A549 (cell line): Measurements from ENCODE around the gene C11orf91. TPM values are rescaled to one million over a fixed set of nuclear protein-coding genes. Genes with fewer than 3 reads are reported as not detected.
A peak's percentile ranks its signal among the peaks of the same experiment; 100 is the strongest.

Source experiments
- ATAC-seq, 2 experiments: fragments of 200-7000 bp in 1 of 2; fragments of >200 bp in 1 of 2; cut with Nextera tagmentation in 1 of 2; cut with Tn5 transposase in 1 of 2; 3 replicates each; pipeline versions ENCODE4 v1.8.0 to v1.9.1; 2018 to 2020; ENCODE audit warnings: mild to moderate bottlenecking in 1 of 2, moderate library complexity in 1 of 2
- CTCF ChIA-PET: fragments of 300-600 bp; sonication (Branson Sonifier 250); formaldehyde crosslinking; extraction: SDS; loops from one replicate; lab custom pipeline; 2021; ENCODE audit warnings: antibody characterized with exemption, inconsistent platforms; lab: Yijun Ruan, JAX
- POLR2A ChIA-PET: fragments of 350-600 bp; formaldehyde crosslinking; extraction: SDS; loops from one replicate; lab custom pipeline; 2021; ENCODE audit warnings: antibody characterized with exemption, inconsistent platforms; lab: Yijun Ruan, JAX
- DNase-seq, 2 experiments: peaks; one replicate each; pipeline versions ENCODE4 v3.0.0 to v3.0.0-alpha.2; 2011 to 2016; ENCODE audit warnings: low read depth in 1 of 2, low spot score in 1 of 2
- FAIRE-seq: peaks from 2 replicates; lab custom pipeline; 2011; peaks lifted over from hg19 to GRCh38; lab: Jason Lieb, UNC
- H3K27ac ChIP-seq, 2 experiments: fragments of >200 bp; sonication (Bioruptor Twin); formaldehyde crosslinking; 3 replicates each; pipeline ENCODE4 v1.5.1; 2016 to 2017
- H3K4me1 ChIP-seq: fragments of >200 bp; sonication (Bioruptor Twin); formaldehyde crosslinking; 3 replicates; pipeline ENCODE4 v1.6.1; 2016
- H3K4me2 ChIP-seq: fragments of >200 bp; sonication (Bioruptor Twin); formaldehyde crosslinking; 3 replicates; pipeline ENCODE4 v1.6.1; 2016
- H3K4me3 ChIP-seq: fragments of >200 bp; sonication (Bioruptor Twin); formaldehyde crosslinking; 3 replicates; pipeline ENCODE4 v1.5.1; 2016
- H3K9me3 ChIP-seq: fragments of >200 bp; sonication (Bioruptor Twin); formaldehyde crosslinking; 3 replicates; pipeline ENCODE4 v1.6.1; 2016
- CEBPB ChIP-seq, 2 experiments: fragments of >200 bp in 1 of 2; sonication (Bioruptor Twin) in 1 of 2; formaldehyde crosslinking in 1 of 2; IDR thresholded peaks; 2 replicates each; pipeline ENCODE4 v1.6.1; 2012 to 2016
- CHD2 ChIP-seq: fragments of 150-350 bp; IDR thresholded peaks from 2 replicates; pipeline ENCODE4 v1.6.1; 2014; ENCODE audit warnings: low read length; ENCODE audit not compliant: partially characterized antibody
- FOXS1 ChIP-seq: fragments of 250-450 bp; sonication (Bioruptor Pico); IDR thresholded peaks from 2 replicates; pipeline ENCODE4 v1.5.0; 2020; ENCODE audit warnings: mild to moderate bottlenecking, moderate library complexity
- GATA3 ChIP-seq: IDR thresholded peaks from 2 replicates; pipeline ENCODE4 v1.6.1; 2012; ENCODE audit warnings: borderline replicate concordance
- HDAC2 ChIP-seq: fragments of 200-600 bp; sonication (generic); IDR thresholded peaks from 2 replicates; pipeline ENCODE4 v1.6.1; 2016
- HEYL ChIP-seq: fragments of 250-450 bp; sonication (Bioruptor Pico); IDR thresholded peaks from 2 replicates; pipeline ENCODE4 v1.8.0; 2021; ENCODE audit warnings: mild to moderate bottlenecking, moderate library complexity
- HOXA7 ChIP-seq: fragments of 250-450 bp; sonication (Bioruptor Pico); IDR thresholded peaks from 2 replicates; pipeline ENCODE4 v1.5.0; 2020; ENCODE audit warnings: mild to moderate bottlenecking, moderate library complexity
- KDM5A ChIP-seq: fragments of 200-600 bp; sonication (generic); IDR thresholded peaks from 2 replicates; pipeline ENCODE4 v1.6.1; 2016; ENCODE audit warnings: antibody characterized with exemption, mild to moderate bottlenecking
- SREBF2 ChIP-seq: fragments of 450-650 bp; IDR thresholded peaks from 2 replicates; pipeline ENCODE4 v1.6.1; 2014; ENCODE audit warnings: mild to moderate bottlenecking, moderate library complexity
- WGBS: methylation state at CpG from one replicate; pipeline ENCODE4 v1.1.6; 2017; ENCODE audit errors: missing lambda C conversion rate; 5-methylcytosine and 5-hydroxymethylcytosine counted together
- polyA plus RNA-seq, 4 experiments: library from polyadenylated mRNA; depleted of rRNA in 3 of 4; stranded (reverse); fragments of >200 nt; fragmentation: RNase III in 1 of 4; extraction: RNeasy Plus Mini Kit Qiagen cat#74134 plus additional on column Dnase treatment in 1 of 4; gene quantifications; 2 replicates in 3 of 4; 3 replicates in 1 of 4; pipeline ENCODE4 v1.2.3, GENCODE V29; 2011 to 2017
- TF ChIP-seq, protein P1 (sequence below): fragments of 200-600 bp; sonication (generic); IDR thresholded peaks from 2 replicates; pipeline ENCODE4 v1.6.1; 2016; ENCODE audit warnings: antibody characterized with exemption, mild to moderate bottlenecking, moderate library complexity
- TF ChIP-seq, protein P2 (sequence below): fragments of 450-650 bp; IDR thresholded peaks from 2 replicates; pipeline ENCODE4 v1.6.1; 2014; ENCODE audit warnings: antibody characterized with exemption
- TF ChIP-seq, protein P3 (sequence below): fragments of 150-350 bp; IDR thresholded peaks from 2 replicates; pipeline ENCODE4 v1.6.1; 2014; ENCODE audit warnings: low read depth, mild to moderate bottlenecking, low read length
- TF ChIP-seq, protein P4 (sequence below): IDR thresholded peaks from 2 replicates; pipeline ENCODE4 v1.6.1; 2012
- TF ChIP-seq, protein P5 (sequence below): IDR thresholded peaks from 2 replicates; pipeline ENCODE4 v1.6.1; 2012
- TF ChIP-seq, protein P6 (sequence below): fragments of >200 bp; sonication (Bioruptor Twin); formaldehyde crosslinking; IDR thresholded peaks from 3 replicates; pipeline ENCODE4 v1.6.1; 2016

Gene C11orf91
- polyA plus RNA-seq, 2 of the 4 experiments (the other 2 are of a cell fraction) = 0.15 TPM; not detected in 1

DNA sequence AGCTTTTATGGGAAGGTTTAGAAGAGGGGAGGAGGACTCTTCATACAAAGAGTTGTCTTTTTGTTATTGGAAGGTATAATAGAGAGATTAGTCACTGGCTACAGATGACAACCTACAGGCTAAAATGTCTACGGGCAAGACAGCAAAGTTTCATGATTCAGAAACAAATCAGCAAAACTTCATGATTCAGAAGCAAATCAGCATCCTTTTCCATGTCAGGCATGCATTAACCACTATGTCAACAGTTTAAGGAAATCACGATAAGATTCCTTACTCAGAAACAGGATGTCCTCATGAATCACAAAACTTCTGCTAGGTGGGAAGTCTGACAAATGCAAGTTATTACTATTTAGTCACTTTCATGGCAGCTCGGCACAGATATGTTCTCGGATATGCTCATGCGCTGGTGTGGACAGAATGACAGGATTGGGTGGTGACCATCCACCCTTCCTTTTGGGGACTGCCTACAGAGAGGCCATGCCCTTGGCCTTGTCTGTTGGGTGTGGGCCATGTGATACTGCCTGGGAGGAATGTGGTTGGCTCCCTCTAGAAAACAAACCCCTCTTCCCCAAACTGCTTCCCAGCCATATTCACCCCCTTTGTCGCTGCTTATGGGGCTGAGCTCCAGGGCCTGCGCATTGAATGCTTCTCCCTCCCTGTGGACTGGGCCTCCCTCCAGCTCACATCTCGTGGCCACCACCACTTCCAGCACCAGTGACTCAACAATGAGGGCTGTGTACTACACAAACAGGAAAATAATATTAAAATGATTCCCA, 10.1 kb downstream of the C11orf91 start (continued):
- TF ChIP-seq, protein P1, sequence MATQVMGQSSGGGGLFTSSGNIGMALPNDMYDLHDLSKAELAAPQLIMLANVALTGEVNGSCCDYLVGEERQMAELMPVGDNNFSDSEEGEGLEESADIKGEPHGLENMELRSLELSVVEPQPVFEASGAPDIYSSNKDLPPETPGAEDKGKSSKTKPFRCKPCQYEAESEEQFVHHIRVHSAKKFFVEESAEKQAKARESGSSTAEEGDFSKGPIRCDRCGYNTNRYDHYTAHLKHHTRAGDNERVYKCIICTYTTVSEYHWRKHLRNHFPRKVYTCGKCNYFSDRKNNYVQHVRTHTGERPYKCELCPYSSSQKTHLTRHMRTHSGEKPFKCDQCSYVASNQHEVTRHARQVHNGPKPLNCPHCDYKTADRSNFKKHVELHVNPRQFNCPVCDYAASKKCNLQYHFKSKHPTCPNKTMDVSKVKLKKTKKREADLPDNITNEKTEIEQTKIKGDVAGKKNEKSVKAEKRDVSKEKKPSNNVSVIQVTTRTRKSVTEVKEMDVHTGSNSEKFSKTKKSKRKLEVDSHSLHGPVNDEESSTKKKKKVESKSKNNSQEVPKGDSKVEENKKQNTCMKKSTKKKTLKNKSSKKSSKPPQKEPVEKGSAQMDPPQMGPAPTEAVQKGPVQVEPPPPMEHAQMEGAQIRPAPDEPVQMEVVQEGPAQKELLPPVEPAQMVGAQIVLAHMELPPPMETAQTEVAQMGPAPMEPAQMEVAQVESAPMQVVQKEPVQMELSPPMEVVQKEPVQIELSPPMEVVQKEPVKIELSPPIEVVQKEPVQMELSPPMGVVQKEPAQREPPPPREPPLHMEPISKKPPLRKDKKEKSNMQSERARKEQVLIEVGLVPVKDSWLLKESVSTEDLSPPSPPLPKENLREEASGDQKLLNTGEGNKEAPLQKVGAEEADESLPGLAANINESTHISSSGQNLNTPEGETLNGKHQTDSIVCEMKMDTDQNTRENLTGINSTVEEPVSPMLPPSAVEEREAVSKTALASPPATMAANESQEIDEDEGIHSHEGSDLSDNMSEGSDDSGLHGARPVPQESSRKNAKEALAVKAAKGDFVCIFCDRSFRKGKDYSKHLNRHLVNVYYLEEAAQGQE = no peak

DNA sequence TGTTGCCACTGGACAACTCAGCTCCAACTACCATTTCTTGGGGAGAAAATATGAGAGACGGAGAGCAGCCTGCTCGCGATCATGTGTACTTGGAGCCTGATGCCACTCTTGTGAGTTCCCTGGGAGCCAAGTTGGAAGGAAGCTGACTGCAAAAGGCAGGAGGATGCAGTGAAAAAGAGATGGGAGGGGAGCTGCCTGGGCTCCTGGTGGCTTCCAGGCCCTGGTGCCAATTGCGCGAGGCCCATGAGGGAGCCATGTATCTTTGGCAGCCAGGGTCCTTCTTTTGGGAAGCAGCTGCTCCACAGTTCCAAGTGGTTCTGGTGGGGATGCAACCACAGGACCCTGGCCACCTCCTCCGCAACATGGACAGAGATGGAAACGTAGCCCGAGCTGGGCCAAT, 11.1 kb downstream of the C11orf91 start:
- no peak for DNase-seq
- TF ChIP-seq FOXS1 (CRISPR knock-in tag) = no peak
- no peak for TF ChIP-seq KDM5A
- TF ChIP-seq HDAC2 = no peak
- no peak for TF ChIP-seq CHD2
- TF ChIP-seq, protein P2, sequence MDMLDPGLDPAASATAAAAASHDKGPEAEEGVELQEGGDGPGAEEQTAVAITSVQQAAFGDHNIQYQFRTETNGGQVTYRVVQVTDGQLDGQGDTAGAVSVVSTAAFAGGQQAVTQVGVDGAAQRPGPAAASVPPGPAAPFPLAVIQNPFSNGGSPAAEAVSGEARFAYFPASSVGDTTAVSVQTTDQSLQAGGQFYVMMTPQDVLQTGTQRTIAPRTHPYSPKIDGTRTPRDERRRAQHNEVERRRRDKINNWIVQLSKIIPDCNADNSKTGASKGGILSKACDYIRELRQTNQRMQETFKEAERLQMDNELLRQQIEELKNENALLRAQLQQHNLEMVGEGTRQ = no peak
- TF ChIP-seq, protein P3, sequence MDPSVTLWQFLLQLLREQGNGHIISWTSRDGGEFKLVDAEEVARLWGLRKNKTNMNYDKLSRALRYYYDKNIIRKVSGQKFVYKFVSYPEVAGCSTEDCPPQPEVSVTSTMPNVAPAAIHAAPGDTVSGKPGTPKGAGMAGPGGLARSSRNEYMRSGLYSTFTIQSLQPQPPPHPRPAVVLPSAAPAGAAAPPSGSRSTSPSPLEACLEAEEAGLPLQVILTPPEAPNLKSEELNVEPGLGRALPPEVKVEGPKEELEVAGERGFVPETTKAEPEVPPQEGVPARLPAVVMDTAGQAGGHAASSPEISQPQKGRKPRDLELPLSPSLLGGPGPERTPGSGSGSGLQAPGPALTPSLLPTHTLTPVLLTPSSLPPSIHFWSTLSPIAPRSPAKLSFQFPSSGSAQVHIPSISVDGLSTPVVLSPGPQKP = no peak
- TF ChIP-seq, protein P4, sequence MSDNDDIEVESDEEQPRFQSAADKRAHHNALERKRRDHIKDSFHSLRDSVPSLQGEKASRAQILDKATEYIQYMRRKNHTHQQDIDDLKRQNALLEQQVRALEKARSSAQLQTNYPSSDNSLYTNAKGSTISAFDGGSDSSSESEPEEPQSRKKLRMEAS = no peak
- TF ChIP-seq, protein P1 = no peak
- TF ChIP-seq, protein P5, sequence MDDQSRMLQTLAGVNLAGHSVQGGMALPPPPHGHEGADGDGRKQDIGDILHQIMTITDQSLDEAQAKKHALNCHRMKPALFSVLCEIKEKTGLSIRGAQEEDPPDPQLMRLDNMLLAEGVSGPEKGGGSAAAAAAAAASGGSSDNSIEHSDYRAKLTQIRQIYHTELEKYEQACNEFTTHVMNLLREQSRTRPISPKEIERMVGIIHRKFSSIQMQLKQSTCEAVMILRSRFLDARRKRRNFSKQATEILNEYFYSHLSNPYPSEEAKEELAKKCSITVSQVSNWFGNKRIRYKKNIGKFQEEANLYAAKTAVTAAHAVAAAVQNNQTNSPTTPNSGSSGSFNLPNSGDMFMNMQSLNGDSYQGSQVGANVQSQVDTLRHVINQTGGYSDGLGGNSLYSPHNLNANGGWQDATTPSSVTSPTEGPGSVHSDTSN = no peak
- no peak for TF ChIP-seq HEYL
- no peak for TF ChIP-seq CEBPB (IDR thresholded peaks at IDR 0.05)
- no peak for TF ChIP-seq SREBF2
- no peak for TF ChIP-seq HOXA7 (CRISPR knock-in tag)
- TF ChIP-seq, protein P6, sequence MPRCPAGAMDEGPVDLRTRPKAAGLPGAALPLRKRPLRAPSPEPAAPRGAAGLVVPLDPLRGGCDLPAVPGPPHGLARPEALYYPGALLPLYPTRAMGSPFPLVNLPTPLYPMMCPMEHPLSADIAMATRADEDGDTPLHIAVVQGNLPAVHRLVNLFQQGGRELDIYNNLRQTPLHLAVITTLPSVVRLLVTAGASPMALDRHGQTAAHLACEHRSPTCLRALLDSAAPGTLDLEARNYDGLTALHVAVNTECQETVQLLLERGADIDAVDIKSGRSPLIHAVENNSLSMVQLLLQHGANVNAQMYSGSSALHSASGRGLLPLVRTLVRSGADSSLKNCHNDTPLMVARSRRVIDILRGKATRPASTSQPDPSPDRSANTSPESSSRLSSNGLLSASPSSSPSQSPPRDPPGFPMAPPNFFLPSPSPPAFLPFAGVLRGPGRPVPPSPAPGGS = no peak
- no peak for TF ChIP-seq GATA3
- ChIA-PET POLR2A (interaction anchor here (3.3 to 4.6 kb wide), 3 partner anchors 12 to 53 kb away, joined by 17 to 74 read pairs (median 42); partner anchors contain the start of genes C11orf91 and CD59), CTCF (interaction anchor here (0.7 to 12.6 kb wide), 21 partner anchors 12 to 524 kb away, joined by 3 to 216 read pairs (median 6); no protein-coding TSS in a partner anchor)
- FAIRE-seq = no peak
- Histone ChIP-seq H3K4me1 (peaks cover 60% of the 10 kb centered on the region), H3K27ac (peak overlapping the region; percentile 94 to 96), H3K4me3 (no peak overlapping the region), H3K9me3 (peaks cover 5% of the 10 kb centered on the region; the same call in 1 of the 3 replicates), H3K4me2 (peak overlapping the region; percentile 72)
- ATAC-seq = no peak
- 97% methylated on average over 8 of the region's 8 CpGs for WGBS
